GM06990 (cell line): ENCODE measurements around the gene OR52A1.

Experiments
- DNase-seq: peaks from one replicate; pipeline ENCODE4 v3.0.0-alpha.2; 2011; ENCODE audit not compliant: insufficient read length; ENCODE audit errors: extremely low read depth
- H3K27me3 ChIP-seq: replicated peaks from 2 replicates; pipeline ENCODE4 v1.6.0; 2011; ENCODE audit warnings: low read length; ENCODE audit not compliant: control insufficient read depth, insufficient read depth
- H3K36me3 ChIP-seq: 2 replicates; pipeline ENCODE4 v1.5.1; 2011; ENCODE audit warnings: low read length; ENCODE audit not compliant: control insufficient read depth, insufficient read depth
- H3K4me3 ChIP-seq: replicated peaks from 2 replicates; pipeline ENCODE4 v1.5.1; 2011; ENCODE audit warnings: low read depth, mild to moderate bottlenecking, control low read depth, low read length
- CTCF ChIP-seq: IDR thresholded peaks from 2 replicates; pipeline ENCODE4 v1.5.1; 2011; ENCODE audit warnings: low read length, control low read depth, mild to moderate bottlenecking, inconsistent platforms; ENCODE audit not compliant: insufficient read depth, poor library complexity, severe bottlenecking

The OR52A1 gene

GRCh38 chr11:5137996-5138395 is 16.6 kb downstream of the OR52A1 start, which contains the start of gene OR52A5:
OR52A5 (minus strand) TSS chr11:5138356; CDS start chr11:5132642, 5,714 bp downstream.
- no peaks in the 10 kb centered on the region for H3K27me3 ChIP-seq
- DNase-seq: no peak
- no peaks in the 10 kb centered on the region for H3K36me3 ChIP-seq
- no peak for TF ChIP-seq CTCF
- H3K4me3 ChIP-seq: no peak within 1 kb of the TSS

- Histone ChIP-seq H3K27me3 (no peaks in the 10 kb centered on the region), H3K36me3 (no peaks in the 10 kb centered on the region), H3K4me3 (no peak overlapping the region)
- TF ChIP-seq CTCF: no peak
- no peak for DNase-seq
Observed at GRCh38 chr11:5137014-5137413, 17.5 kb downstream of the OR52A1 start.

- no peaks in the 10 kb centered on the region for H3K27me3 ChIP-seq
- no peak for DNase-seq
- no peak overlapping the region for H3K4me3 ChIP-seq
- no peaks in the 10 kb centered on the region for H3K36me3 ChIP-seq
- TF ChIP-seq CTCF: no peak
Observed at GRCh38 chr11:5136261-5136660, 18.3 kb downstream of the OR52A1 start.

GRCh38 chr11:5131584-5132335 is 22.8 kb downstream of the OR52A1 start:
- no peaks in the 10 kb centered on the region for H3K27me3 ChIP-seq
- TF ChIP-seq CTCF: no peak
- no peak for DNase-seq
- no peak overlapping the region for H3K4me3 ChIP-seq
- no peaks in the 10 kb centered on the region for H3K36me3 ChIP-seq

- Histone ChIP-seq H3K27me3 (no peaks in the 10 kb centered on the region), H3K36me3 (no peaks in the 10 kb centered on the region), H3K4me3 (no peak overlapping the region)
- DNase-seq: no peak
- no peak for TF ChIP-seq CTCF
Observed at GRCh38 chr11:5129457-5129877, 25.1 kb downstream of the OR52A1 start.
